ENCODE data around the gene ARHGEF11. TPM values are rescaled to one million over a fixed set of nuclear protein-coding genes. Genes with fewer than 3 reads are reported as not detected.

ARHGEF11 gene
- total and polyA plus RNA-seq, 4 donors, result 5.8 to 23.7 (median 9.8) TPM

DNA sequence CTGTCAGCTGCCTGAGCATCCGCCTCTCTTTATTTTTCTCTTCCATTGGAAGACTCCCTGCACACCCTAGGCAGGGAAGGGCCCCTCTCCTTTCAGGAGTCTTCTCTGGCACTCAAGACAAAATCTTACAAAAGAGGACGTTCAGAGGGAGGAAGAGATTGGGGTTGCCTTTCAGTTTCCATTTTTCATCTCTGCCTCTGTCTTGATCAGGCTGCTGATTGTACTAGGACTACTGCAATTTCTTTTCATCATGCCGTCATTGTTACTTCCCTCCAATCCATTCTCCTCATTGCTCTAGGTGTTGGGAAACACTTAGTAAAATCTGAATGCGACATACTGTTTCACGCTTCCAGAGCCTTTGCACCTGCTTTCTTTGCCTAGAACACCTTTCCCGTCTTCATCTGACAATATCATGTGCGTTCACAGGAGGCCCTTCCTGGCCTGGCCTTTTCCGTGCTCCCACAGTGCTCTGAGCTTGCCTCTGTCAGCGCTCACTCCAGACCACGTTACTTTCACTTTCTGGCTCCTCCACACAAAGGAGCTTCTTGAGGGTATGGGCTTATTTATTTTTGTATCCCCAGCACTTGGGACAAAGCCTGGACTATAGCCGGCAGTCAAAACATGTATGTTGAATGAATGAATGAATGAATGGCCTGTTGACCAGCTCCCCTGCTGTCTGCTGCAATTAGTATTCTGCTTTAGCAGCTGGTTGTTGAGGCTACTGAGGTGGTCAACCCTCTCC, 114.2 kb downstream of the ARHGEF11 start:
- WGBS, result 63% methylated on average over 11 of the region's 11 CpGs
- no peak overlapping the region for H3K9ac ChIP-seq (ENCODE audit: low read depth in 1 of 2, low read length in 2 of 2)
- H3K36me3 ChIP-seq (ENCODE audit: control insufficient read depth in 4 of 4, insufficient read depth in 3 of 4, low read depth in 1 of 4, low read length in 3 of 4), result peaks cover 0 to 12% (median 5%) of the 10 kb centered on the region in 4 donors
- H3K9me3 ChIP-seq (ENCODE audit: control insufficient read depth in 4 of 4, low read length in 3 of 4), result no peaks in the 10 kb centered on the region
- peaks cover 5 to 11% (median 5%) of the 10 kb centered on the region in 4 donors for H3K4me1 ChIP-seq (ENCODE audit: control insufficient read depth in 4 of 4, insufficient read depth in 4 of 4, low read length in 3 of 4)
- peaks cover 0 to 8% (median 4%) of the 10 kb centered on the region in 4 donors for H3K27me3 ChIP-seq (ENCODE audit: control insufficient read depth in 4 of 4, insufficient read depth in 4 of 4, low read length in 3 of 4)
- no peak overlapping the region for H3K27ac ChIP-seq (ENCODE audit: low read depth in 1 of 2, low read length in 2 of 2)
- TF ChIP-seq SP1 (IDR thresholded peaks at IDR 0.05), result no peak
- no peak for TF ChIP-seq FOXA1 (IDR thresholded peaks at IDR 0.05)
- TF ChIP-seq CTCF (IDR thresholded peaks at IDR 0.05; ENCODE audit: low read depth, low read length, missing input control), result no peak
- TF ChIP-seq, protein P1, sequence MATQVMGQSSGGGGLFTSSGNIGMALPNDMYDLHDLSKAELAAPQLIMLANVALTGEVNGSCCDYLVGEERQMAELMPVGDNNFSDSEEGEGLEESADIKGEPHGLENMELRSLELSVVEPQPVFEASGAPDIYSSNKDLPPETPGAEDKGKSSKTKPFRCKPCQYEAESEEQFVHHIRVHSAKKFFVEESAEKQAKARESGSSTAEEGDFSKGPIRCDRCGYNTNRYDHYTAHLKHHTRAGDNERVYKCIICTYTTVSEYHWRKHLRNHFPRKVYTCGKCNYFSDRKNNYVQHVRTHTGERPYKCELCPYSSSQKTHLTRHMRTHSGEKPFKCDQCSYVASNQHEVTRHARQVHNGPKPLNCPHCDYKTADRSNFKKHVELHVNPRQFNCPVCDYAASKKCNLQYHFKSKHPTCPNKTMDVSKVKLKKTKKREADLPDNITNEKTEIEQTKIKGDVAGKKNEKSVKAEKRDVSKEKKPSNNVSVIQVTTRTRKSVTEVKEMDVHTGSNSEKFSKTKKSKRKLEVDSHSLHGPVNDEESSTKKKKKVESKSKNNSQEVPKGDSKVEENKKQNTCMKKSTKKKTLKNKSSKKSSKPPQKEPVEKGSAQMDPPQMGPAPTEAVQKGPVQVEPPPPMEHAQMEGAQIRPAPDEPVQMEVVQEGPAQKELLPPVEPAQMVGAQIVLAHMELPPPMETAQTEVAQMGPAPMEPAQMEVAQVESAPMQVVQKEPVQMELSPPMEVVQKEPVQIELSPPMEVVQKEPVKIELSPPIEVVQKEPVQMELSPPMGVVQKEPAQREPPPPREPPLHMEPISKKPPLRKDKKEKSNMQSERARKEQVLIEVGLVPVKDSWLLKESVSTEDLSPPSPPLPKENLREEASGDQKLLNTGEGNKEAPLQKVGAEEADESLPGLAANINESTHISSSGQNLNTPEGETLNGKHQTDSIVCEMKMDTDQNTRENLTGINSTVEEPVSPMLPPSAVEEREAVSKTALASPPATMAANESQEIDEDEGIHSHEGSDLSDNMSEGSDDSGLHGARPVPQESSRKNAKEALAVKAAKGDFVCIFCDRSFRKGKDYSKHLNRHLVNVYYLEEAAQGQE (IDR thresholded peaks at IDR 0.05), result no peak
- TF ChIP-seq TAF1 (conservative IDR thresholded peaks at IDR 0.05), result no peak
- TF ChIP-seq RAD21 (IDR thresholded peaks at IDR 0.05), result no peak
- no peak for TF ChIP-seq HNF4G (IDR thresholded peaks at IDR 0.05)
- TF ChIP-seq ATF3 (IDR thresholded peaks at IDR 0.05), result no peak
- TF ChIP-seq, protein P2, sequence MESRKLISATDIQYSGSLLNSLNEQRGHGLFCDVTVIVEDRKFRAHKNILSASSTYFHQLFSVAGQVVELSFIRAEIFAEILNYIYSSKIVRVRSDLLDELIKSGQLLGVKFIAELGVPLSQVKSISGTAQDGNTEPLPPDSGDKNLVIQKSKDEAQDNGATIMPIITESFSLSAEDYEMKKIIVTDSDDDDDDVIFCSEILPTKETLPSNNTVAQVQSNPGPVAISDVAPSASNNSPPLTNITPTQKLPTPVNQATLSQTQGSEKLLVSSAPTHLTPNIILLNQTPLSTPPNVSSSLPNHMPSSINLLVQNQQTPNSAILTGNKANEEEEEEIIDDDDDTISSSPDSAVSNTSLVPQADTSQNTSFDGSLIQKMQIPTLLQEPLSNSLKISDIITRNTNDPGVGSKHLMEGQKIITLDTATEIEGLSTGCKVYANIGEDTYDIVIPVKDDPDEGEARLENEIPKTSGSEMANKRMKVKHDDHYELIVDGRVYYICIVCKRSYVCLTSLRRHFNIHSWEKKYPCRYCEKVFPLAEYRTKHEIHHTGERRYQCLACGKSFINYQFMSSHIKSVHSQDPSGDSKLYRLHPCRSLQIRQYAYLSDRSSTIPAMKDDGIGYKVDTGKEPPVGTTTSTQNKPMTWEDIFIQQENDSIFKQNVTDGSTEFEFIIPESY (IDR thresholded peaks at IDR 0.05), result no peak
- TF ChIP-seq FOXA2 (IDR thresholded peaks at IDR 0.05), result no peak
- TF ChIP-seq JUND (IDR thresholded peaks at IDR 0.05), result no peak
- no peak for TF ChIP-seq YY1 (IDR thresholded peaks at IDR 0.05)
- no peak for TF ChIP-seq HNF4A (conservative IDR thresholded peaks at IDR 0.05)
- TF ChIP-seq EGR1 (IDR thresholded peaks at IDR 0.05; ENCODE audit: low read depth in 2 of 2), result no peak
- TF ChIP-seq, protein P3, sequence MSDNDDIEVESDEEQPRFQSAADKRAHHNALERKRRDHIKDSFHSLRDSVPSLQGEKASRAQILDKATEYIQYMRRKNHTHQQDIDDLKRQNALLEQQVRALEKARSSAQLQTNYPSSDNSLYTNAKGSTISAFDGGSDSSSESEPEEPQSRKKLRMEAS (IDR thresholded peaks at IDR 0.05), result no peak
- no peak overlapping the region for H3K4me3 ChIP-seq (ENCODE audit: low read depth in 1 of 3, low read length in 3 of 3)
- DNase-seq (ENCODE audit: low spot score), result no peak
